BE2C (cell line): Measurements from ENCODE around the gene GDPD5.

Experiments used
- DNase-seq: peaks from one replicate; pipeline ENCODE4 v3.0.0-alpha.2; 2020
- H3K27me3 ChIP-seq: fragments of 250-450 bp; sonication (Bioruptor Pico); 2 replicates; pipeline ENCODE4 v1.5.1; 2020; ENCODE audit warnings: mild to moderate bottlenecking
- H3K36me3 ChIP-seq: fragments of 250-450 bp; sonication (Bioruptor Pico); 2 replicates; pipeline ENCODE4 v1.5.1; 2020; ENCODE audit warnings: mild to moderate bottlenecking
- H3K4me1 ChIP-seq: fragments of 250-450 bp; sonication (Bioruptor Pico); 2 replicates; pipeline ENCODE4 v1.5.1; 2020
- H3K4me3 ChIP-seq: 2 replicates; pipeline ENCODE4 v1.5.1; 2011; ENCODE audit warnings: low read depth, low read length
- H3K9me3 ChIP-seq: fragments of 250-450 bp; sonication (Bioruptor Pico); 2 replicates; pipeline ENCODE4 v1.5.1; 2020
- CTCF ChIP-seq: IDR thresholded peaks from 2 replicates; pipeline ENCODE4 v1.5.1; 2012; ENCODE audit warnings: mild to moderate bottlenecking, low read depth, low read length

The GDPD5 gene

GRCh38 chr11:75516140-75516539 lies 9.6 kb downstream of the GDPD5 start:
- TF ChIP-seq CTCF = no peak
- no peaks in the 10 kb centered on the region for H3K27me3 ChIP-seq
- H3K9me3 ChIP-seq = no peaks in the 10 kb centered on the region
- H3K36me3 ChIP-seq = no peaks in the 10 kb centered on the region
- no peak for DNase-seq
- H3K4me3 ChIP-seq = no peak overlapping the region
- H3K4me1 ChIP-seq = no peaks in the 10 kb centered on the region

GRCh38 chr11:75514596-75514995 lies 11.1 kb downstream of the GDPD5 start:
- no peaks in the 10 kb centered on the region for H3K27me3 ChIP-seq
- no peak for DNase-seq
- H3K9me3 ChIP-seq = no peaks in the 10 kb centered on the region
- no peaks in the 10 kb centered on the region for H3K4me1 ChIP-seq
- no peak overlapping the region for H3K4me3 ChIP-seq
- H3K36me3 ChIP-seq = no peaks in the 10 kb centered on the region
- TF ChIP-seq CTCF = no peak

DNA sequence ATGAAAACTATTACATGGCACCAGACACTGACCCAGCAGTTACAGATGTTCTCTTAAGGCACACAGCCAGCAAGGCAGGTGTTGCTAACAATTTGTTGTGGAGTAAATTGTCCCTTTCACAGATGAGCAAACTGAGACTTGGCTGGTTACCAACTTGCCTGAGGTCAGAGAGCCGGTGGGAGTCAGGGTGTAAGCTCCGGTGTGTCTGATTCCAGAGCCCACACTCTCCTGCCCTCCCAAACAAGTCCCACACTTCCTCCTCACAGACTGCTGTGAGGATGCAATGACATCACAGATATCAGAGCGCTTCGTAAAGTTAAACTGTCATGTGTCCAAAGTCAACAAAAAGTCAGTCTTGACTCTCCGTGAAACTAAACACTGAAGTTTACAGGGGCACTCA lies 12.5 kb downstream of the GDPD5 start:
- TF ChIP-seq CTCF = no peak
- DNase-seq = no peak
- Histone ChIP-seq H3K36me3 (no peaks in the 10 kb centered on the region), H3K4me3 (no peak overlapping the region), H3K9me3 (no peaks in the 10 kb centered on the region), H3K4me1 (peaks cover under 1% of the 10 kb centered on the region), H3K27me3 (no peaks in the 10 kb centered on the region)

DNA sequence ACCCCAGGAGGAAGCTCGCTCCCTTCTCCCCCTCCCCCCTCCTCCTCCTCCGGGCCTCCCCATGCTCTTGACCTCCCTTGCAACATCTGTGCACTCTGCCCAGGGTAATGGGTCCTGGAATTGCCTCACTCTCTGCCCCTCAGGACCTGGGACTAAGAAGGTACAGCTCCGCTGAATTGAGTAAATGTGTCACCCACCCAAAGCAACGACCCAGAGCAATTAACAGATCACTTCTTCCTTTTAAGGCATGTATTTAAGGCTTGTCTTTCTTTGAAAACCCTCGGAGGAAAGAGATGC lies 15.1 kb downstream of the GDPD5 start:
- Histone ChIP-seq H3K9me3 (no peaks in the 10 kb centered on the region), H3K4me1 (peaks cover 22% of the 10 kb centered on the region), H3K36me3 (no peaks in the 10 kb centered on the region), H3K4me3 (no peak overlapping the region), H3K27me3 (no peaks in the 10 kb centered on the region)
- DNase-seq = no peak
- no peak for TF ChIP-seq CTCF

- Histone ChIP-seq H3K4me1 (peaks cover 22% of the 10 kb centered on the region), H3K36me3 (no peaks in the 10 kb centered on the region), H3K9me3 (no peaks in the 10 kb centered on the region), H3K4me3 (no peak overlapping the region), H3K27me3 (no peaks in the 10 kb centered on the region)
- DNase-seq = no peak
- no peak for TF ChIP-seq CTCF
These were observed 15.6 kb downstream of the GDPD5 start for GRCh38 chr11:75510004-75510722.

DNA sequence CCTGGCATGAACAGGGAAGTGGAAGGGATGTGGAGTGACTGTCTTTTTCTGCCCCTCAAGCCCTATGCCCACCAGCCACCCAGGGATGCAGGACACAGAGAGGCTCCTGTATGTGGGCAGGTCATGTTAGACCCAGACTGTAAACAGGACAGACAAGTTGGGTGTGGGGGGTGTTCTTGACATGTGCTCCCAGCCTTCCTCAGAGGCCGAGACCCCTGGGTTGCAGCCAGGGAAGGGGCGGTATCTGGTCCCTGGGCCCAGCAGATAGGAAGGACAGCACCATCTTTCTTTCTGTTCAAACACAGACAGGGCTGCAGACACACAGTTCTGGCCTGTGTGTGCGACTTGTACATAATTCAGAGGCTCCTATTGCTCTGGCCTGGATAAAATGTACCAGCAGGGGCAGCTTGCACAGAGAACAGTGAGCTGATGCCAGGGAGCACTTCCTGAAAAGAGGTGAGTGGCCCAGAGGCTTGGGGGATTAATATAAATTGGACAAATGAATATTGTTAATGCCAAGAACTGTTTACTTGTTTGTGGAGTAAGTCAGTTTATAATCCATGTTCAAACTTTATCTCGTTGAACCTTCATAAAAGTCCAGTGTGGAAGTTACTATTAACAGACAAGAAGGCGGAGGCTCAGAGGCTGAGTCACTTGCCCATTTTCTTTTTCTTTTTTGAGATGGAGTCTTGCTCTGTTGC lies 16.6 kb downstream of the GDPD5 start:
- H3K4me3 ChIP-seq = no peak overlapping the region
- DNase-seq = no peak
- H3K4me1 ChIP-seq = peaks cover 22% of the 10 kb centered on the region
- TF ChIP-seq CTCF = no peak
- H3K27me3 ChIP-seq = no peaks in the 10 kb centered on the region
- H3K36me3 ChIP-seq = no peaks in the 10 kb centered on the region
- H3K9me3 ChIP-seq = no peaks in the 10 kb centered on the region
